ENCODE measurements around the gene TRAPPC12.
"Not testable (repeated sequence)": the region's sequence is repeated elsewhere in the genome, so short reads cannot be mapped to it uniquely, and the experiment has no call there.

The TRAPPC12 gene

GRCh38 chr2:3513026-3513810 lies 133.7 kb downstream of the TRAPPC12 start:
- no peak for DNase-seq (ENCODE audit: low spot score)

- DNase-seq (ENCODE audit: low spot score), result not testable (repeated sequence)
These were observed 135.9 kb downstream of the TRAPPC12 start for GRCh38 chr2:3515438-3515837.

GRCh38 chr2:3516831-3517230 lies 137.3 kb downstream of the TRAPPC12 start:
- no peak for DNase-seq (ENCODE audit: low spot score)

- DNase-seq (ENCODE audit: low spot score), result no peak
These were observed 138.5 kb downstream of the TRAPPC12 start for GRCh38 chr2:3517948-3518495.

GRCh38 chr2:3518496-3519254 lies 139.2 kb downstream of the TRAPPC12 start:
- peak; percentile 95 for DNase-seq (ENCODE audit: low spot score)

- peak; percentile 78 for DNase-seq (ENCODE audit: low spot score)
These were observed 140.0 kb downstream of the TRAPPC12 start, which contains the start of gene ADI1 for GRCh38 chr2:3519255-3520205. TSS of gene ADI1 (minus strand) at chr2:3519531. CDS start at chr2:3519487, 44 bp downstream.

GRCh38 chr2:3520591-3520990 lies 141.1 kb downstream of the TRAPPC12 start:
- no peak for DNase-seq (ENCODE audit: low spot score)

GRCh38 chr2:3522961-3523421 lies 143.5 kb downstream of the TRAPPC12 start:
- DNase-seq (ENCODE audit: low spot score), result no peak

GRCh38 chr2:3523551-3524041 lies 144.1 kb downstream of the TRAPPC12 start:
- DNase-seq (ENCODE audit: low spot score), result no peak

GRCh38 chr2:3526871-3527270 lies 147.4 kb downstream of the TRAPPC12 start:
- no peak for DNase-seq (ENCODE audit: low spot score)

GRCh38 chr2:3527886-3528785 lies 148.6 kb downstream of the TRAPPC12 start:
- DNase-seq (ENCODE audit: low spot score), result no peak
